GM18499 (cell line): Measurements from ENCODE around the gene STMND1.

Source experiments
- ATAC-seq: cut with Tn5 transposase; IDR thresholded peaks from one replicate; pipeline ENCODE4 v1.9.1; 2021; ENCODE audit warnings: moderate number of reproducible peaks; ENCODE audit not compliant: insufficient read depth, unreplicated experiment

The STMND1 gene

GRCh38 chr6:17096652-17097051 is 5.2 kb upstream of the STMND1 start:
- ATAC-seq = no peak

GRCh38 chr6:17097982-17098381 is 3.9 kb upstream of the STMND1 start:
- ATAC-seq = no peak

- ATAC-seq = no peak
Measured at GRCh38 chr6:17098538-17098937, 3.3 kb upstream of the STMND1 start.

- no peak for ATAC-seq
Measured at GRCh38 chr6:17099401-17100059, 2.3 kb upstream of the STMND1 start.

GRCh38 chr6:17100806-17101205 is 1.0 kb upstream of the STMND1 start:
- no peak for ATAC-seq

- ATAC-seq = no peak
Measured at GRCh38 chr6:17102258-17102870, 514 bp downstream of the STMND1 start.

GRCh38 chr6:17103715-17104114 is 1.9 kb downstream of the STMND1 start:
- no peak for ATAC-seq

- no peak for ATAC-seq
Measured at GRCh38 chr6:17107863-17108262, 6.0 kb downstream of the STMND1 start.

- no peak for ATAC-seq
Measured at GRCh38 chr6:17115251-17116116, 13.6 kb downstream of the STMND1 start.

GRCh38 chr6:17116117-17116440 is 14.2 kb downstream of the STMND1 start:
- no peak for ATAC-seq

GRCh38 chr6:17120019-17120418 is 18.2 kb downstream of the STMND1 start:
- ATAC-seq = no peak

GRCh38 chr6:17125407-17125806 is 23.6 kb downstream of the STMND1 start:
- no peak for ATAC-seq

- no peak for ATAC-seq
Measured at GRCh38 chr6:17130786-17131185, 28.9 kb downstream of the STMND1 start.

- ATAC-seq = no peak
Measured at GRCh38 chr6:17132967-17133366, 31.1 kb downstream of the STMND1 start.

GRCh38 chr6:17138033-17138432 is 36.2 kb downstream of the STMND1 start:
- ATAC-seq = no peak

- ATAC-seq = no peak
Measured at GRCh38 chr6:17144016-17144415, 42.2 kb downstream of the STMND1 start.

GRCh38 chr6:17149571-17149970 is 47.7 kb downstream of the STMND1 start:
- ATAC-seq = no peak

- ATAC-seq = no peak
Measured at GRCh38 chr6:17150096-17150495, 48.2 kb downstream of the STMND1 start.

GRCh38 chr6:17151888-17152287 is 50.0 kb downstream of the STMND1 start:
- ATAC-seq = no peak

GRCh38 chr6:17152703-17153102 is 50.9 kb downstream of the STMND1 start:
- ATAC-seq = no peak

GRCh38 chr6:17156112-17156921 is 54.5 kb downstream of the STMND1 start:
- no peak for ATAC-seq
